RKO (cell line): ENCODE results near the gene DCLK3.

Experiments
- DNase-seq: peaks from one replicate; pipeline ENCODE4 v3.0.0-alpha.2; 2016; ENCODE audit warnings: low spot score

Gene DCLK3

GRCh38 chr3:36709281-36709680, 55.1 kb downstream of the DCLK3 start:
- no peak for DNase-seq

- peak; percentile 83 for DNase-seq
These were observed 56.5 kb downstream of the DCLK3 start for GRCh38 chr3:36707623-36708409.

- no peak for DNase-seq
These were observed 59.3 kb downstream of the DCLK3 start for GRCh38 chr3:36705015-36705414.

GRCh38 chr3:36704280-36704679, 60.1 kb downstream of the DCLK3 start:
- no peak for DNase-seq

GRCh38 chr3:36701249-36701572, 63.1 kb downstream of the DCLK3 start:
- no peak for DNase-seq

- peak; percentile 70 for DNase-seq
These were observed 63.7 kb downstream of the DCLK3 start for GRCh38 chr3:36700537-36701248.

GRCh38 chr3:36698314-36698713, 66.0 kb downstream of the DCLK3 start:
- no peak for DNase-seq

GRCh38 chr3:36697229-36698001, 66.9 kb downstream of the DCLK3 start:
- DNase-seq: no peak

GRCh38 chr3:36696799-36697198, 67.6 kb downstream of the DCLK3 start:
- DNase-seq: no peak

- DNase-seq: peak; percentile 15
These were observed 68.6 kb downstream of the DCLK3 start for GRCh38 chr3:36695769-36696137.

- DNase-seq: no peak
These were observed 69.1 kb downstream of the DCLK3 start for GRCh38 chr3:36695113-36695768.

GRCh38 chr3:36693670-36694069, 70.7 kb downstream of the DCLK3 start:
- no peak for DNase-seq

- DNase-seq: no peak
These were observed 74.8 kb downstream of the DCLK3 start for GRCh38 chr3:36689560-36689959.

- DNase-seq: no peak
These were observed 75.5 kb downstream of the DCLK3 start for GRCh38 chr3:36688815-36689214.

GRCh38 chr3:36686516-36686915, 77.8 kb downstream of the DCLK3 start:
- no peak for DNase-seq

- no peak for DNase-seq
These were observed 82.5 kb downstream of the DCLK3 start for GRCh38 chr3:36681867-36682266.

GRCh38 chr3:36680952-36681351, 83.4 kb downstream of the DCLK3 start:
- DNase-seq: no peak

GRCh38 chr3:36679384-36680200, 84.8 kb downstream of the DCLK3 start:
- peak; percentile 84 for DNase-seq

- DNase-seq: peak; percentile 50
These were observed 85.9 kb downstream of the DCLK3 start for GRCh38 chr3:36678216-36679013.

- DNase-seq: peak; percentile 47
These were observed 86.9 kb downstream of the DCLK3 start for GRCh38 chr3:36677331-36678007.
